NCI-H2029 (cell line): ENCODE measurements around the gene LRRC8E.
"Not testable (repeated sequence)": the region's sequence is repeated elsewhere in the genome, so short reads cannot be mapped to it uniquely, and the experiment has no call there.

Experiments
- DNase-seq: peaks from one replicate; lab custom pipeline; 2025; lab: John Stamatoyannopoulos, UW

Gene LRRC8E

GRCh38 chr19:7855426-7856108 is 32.7 kb upstream of the LRRC8E start:
- no peak for DNase-seq

GRCh38 chr19:7856109-7856591 is 32.2 kb upstream of the LRRC8E start:
- DNase-seq: no peak

GRCh38 chr19:7856679-7857663 is 31.3 kb upstream of the LRRC8E start:
- no peak for DNase-seq

GRCh38 chr19:7857727-7858108 is 30.6 kb upstream of the LRRC8E start:
- no peak for DNase-seq

- no peak for DNase-seq
These were observed 30.1 kb upstream of the LRRC8E start for GRCh38 chr19:7858109-7858770.

- DNase-seq: not testable (repeated sequence)
These were observed 29.2 kb upstream of the LRRC8E start for GRCh38 chr19:7859087-7859486.

- DNase-seq: no peak
These were observed 28.2 kb upstream of the LRRC8E start for GRCh38 chr19:7859831-7860713.

GRCh38 chr19:7860714-7861618 is 27.3 kb upstream of the LRRC8E start:
- DNase-seq: no peak

- no peak for DNase-seq
These were observed 26.5 kb upstream of the LRRC8E start for GRCh38 chr19:7861619-7862412.

- DNase-seq: no peak
These were observed 25.8 kb upstream of the LRRC8E start for GRCh38 chr19:7862413-7862951.

- no peak for DNase-seq
These were observed 24.9 kb upstream of the LRRC8E start for GRCh38 chr19:7863157-7863970.

GRCh38 chr19:7863971-7864689 is 24.2 kb upstream of the LRRC8E start:
- no peak for DNase-seq

- no peak for DNase-seq
These were observed 23.6 kb upstream of the LRRC8E start for GRCh38 chr19:7864690-7865074.

GRCh38 chr19:7865262-7865911 is 22.9 kb upstream of the LRRC8E start:
- no peak for DNase-seq

GRCh38 chr19:7866399-7867091 is 21.8 kb upstream of the LRRC8E start:
- no peak for DNase-seq

GRCh38 chr19:7867092-7867844 is 21.0 kb upstream of the LRRC8E start:
- DNase-seq: no peak
